Fibroblast of lung (primary cell): Measurements from ENCODE around the gene EFNB3. TPM values are rescaled to one million over a fixed set of nuclear protein-coding genes. Genes with fewer than 3 reads are reported as not detected.

Experiments
- DNase-seq, 2 donors: peaks; one replicate each; pipeline versions ENCODE4 v3.0.0 to v3.0.0-alpha.2; 2010; ENCODE audit warnings: low read depth in 2 of 2
- H2AFZ ChIP-seq: 2 replicates; pipeline ENCODE4 v1.5.1; 2012; ENCODE audit warnings: low read length, control low read depth, inconsistent platforms
- H3K27ac ChIP-seq: 2 replicates; pipeline ENCODE4 v1.5.1; 2011; ENCODE audit warnings: low read length, control low read depth; ENCODE audit not compliant: insufficient read depth
- H3K27me3 ChIP-seq: 2 replicates; pipeline ENCODE4 v1.5.1; 2011; ENCODE audit warnings: mild to moderate bottlenecking, low read length; ENCODE audit not compliant: control insufficient read depth, insufficient read depth
- H3K36me3 ChIP-seq: 2 replicates; pipeline ENCODE4 v1.5.1; 2011; ENCODE audit warnings: low read length; ENCODE audit not compliant: control insufficient read depth, insufficient read depth
- H3K4me1 ChIP-seq: 2 replicates; pipeline ENCODE4 v1.5.1; 2011; ENCODE audit warnings: low read length; ENCODE audit not compliant: control insufficient read depth, insufficient read depth; ENCODE audit errors: extremely low read depth
- H3K4me2 ChIP-seq: 2 replicates; pipeline ENCODE4 v1.5.1; 2011; ENCODE audit warnings: low read length, control low read depth; ENCODE audit not compliant: insufficient read depth; ENCODE audit errors: extremely low read depth
- H3K4me3 ChIP-seq, 4 experiments: fragments of 200-600 bp in 1 of 4; sonication (generic) in 1 of 4; replicated peaks in 1 of 4; 2 replicates each; pipeline ENCODE4 v1.5.1; 2011 to 2016; ENCODE audit warnings: low read length in 4 of 4, low read depth in 3 of 4, mild to moderate bottlenecking in 3 of 4, control low read depth in 2 of 4, inconsistent platforms in 1 of 4, mixed read lengths in 1 of 4; ENCODE audit not compliant: insufficient read depth in 1 of 4; ENCODE audit errors: control extremely low read depth in 1 of 4
- H3K79me2 ChIP-seq: 2 replicates; pipeline ENCODE4 v1.5.1; 2012; ENCODE audit warnings: mild to moderate bottlenecking, low read length, inconsistent platforms; ENCODE audit not compliant: control insufficient read depth, insufficient read depth
- H3K9ac ChIP-seq: 2 replicates; pipeline ENCODE4 v1.5.1; 2011; ENCODE audit warnings: mild to moderate bottlenecking, low read length, control low read depth; ENCODE audit not compliant: insufficient read depth
- H3K9me3 ChIP-seq: 2 replicates; pipeline ENCODE4 v1.5.1; 2012; ENCODE audit warnings: low read depth, low read length; ENCODE audit not compliant: control insufficient read depth, insufficient read depth
- H4K20me1 ChIP-seq: 2 replicates; pipeline ENCODE4 v1.5.1; 2011; ENCODE audit warnings: low read length; ENCODE audit not compliant: control insufficient read depth, insufficient read depth; ENCODE audit errors: extremely low read depth
- EZH2 ChIP-seq: IDR thresholded peaks from 2 replicates; pipeline ENCODE4 v1.5.1; 2012; ENCODE audit warnings: low read length, control low read depth, mild to moderate bottlenecking; ENCODE audit errors: missing control alignments
- polyA plus RNA-seq, 2 donors: library from polyadenylated mRNA; depleted of rRNA in 1 of 2; stranded (reverse) in 1 of 2; unstranded in 1 of 2; fragments of >200 nt; gene quantifications; 2 replicates each; pipeline ENCODE4 v1.2.1, GENCODE V29; 2011 to 2012; ENCODE audit warnings: missing spikeins in 1 of 2
- total RNA-seq: library from RNA; depleted of rRNA; stranded (reverse); fragments of >200 nt; gene quantifications from 2 replicates; pipeline ENCODE4 v1.2.1, GENCODE V29; 2014
- TF ChIP-seq, protein P1 (sequence below), 2 donors: IDR thresholded peaks in 1 of 2; conservative IDR thresholded peaks in 1 of 2; 1 replicate in 1 of 2; 2 replicates in 1 of 2; pipeline ENCODE4 v1.5.1; 2011 to 2012; ENCODE audit warnings: low read length in 2 of 2, control low read depth in 1 of 2, inconsistent platforms in 1 of 2, low read depth in 1 of 2, mild to moderate bottlenecking in 1 of 2

EFNB3 gene
- total and polyA plus RNA-seq, 2 donors (not counting 1 experiment from before 2014, with no cell fraction given), result 0.33 to 3.7 TPM

DNA sequence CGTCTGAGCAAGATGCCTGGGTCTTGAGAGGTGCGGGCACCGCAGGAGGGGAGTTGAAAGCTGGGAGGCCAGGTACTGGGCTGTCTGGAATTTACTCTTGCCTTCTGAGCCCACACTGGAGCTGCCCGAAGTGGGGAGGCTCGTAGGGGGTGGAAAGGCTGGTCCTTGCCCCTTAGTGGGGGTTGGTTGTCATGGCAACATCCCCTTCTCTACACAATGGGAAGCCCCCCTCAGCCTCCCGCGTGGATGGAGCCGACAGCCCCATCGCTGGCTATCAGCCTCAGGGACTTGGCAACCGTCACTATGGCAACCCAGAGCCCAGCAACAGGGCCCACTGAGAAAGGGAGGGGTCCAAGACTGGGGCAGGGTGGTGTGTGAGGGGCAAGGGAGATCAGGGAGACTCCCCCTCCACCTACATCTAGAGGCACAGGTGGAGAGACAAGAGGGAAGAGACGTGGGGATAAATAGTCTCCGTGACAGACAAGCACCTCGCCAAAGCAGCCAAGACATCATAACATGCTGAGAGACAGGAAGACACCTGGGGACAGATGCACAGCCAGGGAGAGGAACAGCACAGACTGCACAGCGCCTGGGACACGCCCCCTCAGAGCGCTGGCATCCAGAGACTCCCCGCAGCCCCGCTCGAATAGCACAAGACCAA is 7.2 kb downstream of the EFNB3 start:
- no peak overlapping the region for H3K9ac ChIP-seq
- H3K27ac ChIP-seq, result no peak overlapping the region
- H3K4me1 ChIP-seq, result peaks cover 4% of the 10 kb centered on the region
- no peak overlapping the region for H3K4me3 ChIP-seq
- H3K79me2 ChIP-seq, result no peaks in the 10 kb centered on the region
- DNase-seq, result no peak
- no peaks in the 10 kb centered on the region for H3K9me3 ChIP-seq
- TF ChIP-seq, protein P1, sequence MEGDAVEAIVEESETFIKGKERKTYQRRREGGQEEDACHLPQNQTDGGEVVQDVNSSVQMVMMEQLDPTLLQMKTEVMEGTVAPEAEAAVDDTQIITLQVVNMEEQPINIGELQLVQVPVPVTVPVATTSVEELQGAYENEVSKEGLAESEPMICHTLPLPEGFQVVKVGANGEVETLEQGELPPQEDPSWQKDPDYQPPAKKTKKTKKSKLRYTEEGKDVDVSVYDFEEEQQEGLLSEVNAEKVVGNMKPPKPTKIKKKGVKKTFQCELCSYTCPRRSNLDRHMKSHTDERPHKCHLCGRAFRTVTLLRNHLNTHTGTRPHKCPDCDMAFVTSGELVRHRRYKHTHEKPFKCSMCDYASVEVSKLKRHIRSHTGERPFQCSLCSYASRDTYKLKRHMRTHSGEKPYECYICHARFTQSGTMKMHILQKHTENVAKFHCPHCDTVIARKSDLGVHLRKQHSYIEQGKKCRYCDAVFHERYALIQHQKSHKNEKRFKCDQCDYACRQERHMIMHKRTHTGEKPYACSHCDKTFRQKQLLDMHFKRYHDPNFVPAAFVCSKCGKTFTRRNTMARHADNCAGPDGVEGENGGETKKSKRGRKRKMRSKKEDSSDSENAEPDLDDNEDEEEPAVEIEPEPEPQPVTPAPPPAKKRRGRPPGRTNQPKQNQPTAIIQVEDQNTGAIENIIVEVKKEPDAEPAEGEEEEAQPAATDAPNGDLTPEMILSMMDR (conservative IDR thresholded peaks at IDR 0.05 in 1 of 2, IDR thresholded peaks at IDR 0.05 in 1 of 2; ENCODE audit: low read depth in 1 of 2, low read length in 2 of 2), result no peak
- peak; percentile 57 for TF ChIP-seq EZH2
- no peaks in the 10 kb centered on the region for H4K20me1 ChIP-seq
- H2AFZ ChIP-seq, result no peak overlapping the region
- H3K36me3 ChIP-seq, result no peaks in the 10 kb centered on the region
- H3K4me2 ChIP-seq, result no peak overlapping the region
- H3K27me3 ChIP-seq, result peaks cover 26% of the 10 kb centered on the region

DNA sequence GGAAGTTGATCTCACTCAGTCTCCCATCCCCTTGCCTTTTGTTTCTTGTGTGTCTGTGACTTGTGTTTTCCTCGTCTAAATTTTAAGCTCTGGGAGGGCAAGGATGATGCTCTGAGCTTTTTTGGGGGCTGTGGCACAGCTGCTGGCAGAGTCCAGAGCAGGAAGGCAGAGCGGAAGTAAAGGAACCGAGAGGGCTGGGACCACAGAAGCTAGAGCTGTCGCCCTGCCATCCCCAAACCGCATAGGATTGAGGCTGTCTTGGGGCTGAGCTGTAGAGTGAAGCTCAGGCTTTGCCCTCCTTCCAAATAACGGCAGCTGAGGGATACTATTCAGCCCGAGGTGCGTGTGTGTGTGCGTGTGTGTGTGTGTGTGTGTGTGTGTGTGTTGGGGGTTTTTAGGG is 8.8 kb downstream of the EFNB3 start:
- Histone ChIP-seq H3K79me2 (no peaks in the 10 kb centered on the region), H3K9ac (no peak overlapping the region), H3K9me3 (no peaks in the 10 kb centered on the region), H3K36me3 (no peaks in the 10 kb centered on the region), H3K4me2 (no peak overlapping the region), H4K20me1 (no peaks in the 10 kb centered on the region), H3K4me1 (peaks cover 4% of the 10 kb centered on the region), H3K27me3 (peaks cover 35% of the 10 kb centered on the region), H3K27ac (no peak overlapping the region), H2AFZ (no peak overlapping the region), H3K4me3 (no peak overlapping the region)
- no peak for DNase-seq
- TF ChIP-seq, protein P1 (conservative IDR thresholded peaks at IDR 0.05 in 1 of 2, IDR thresholded peaks at IDR 0.05 in 1 of 2; ENCODE audit: low read depth in 1 of 2, low read length in 2 of 2), result no peak
- TF ChIP-seq EZH2, result no peak

DNA sequence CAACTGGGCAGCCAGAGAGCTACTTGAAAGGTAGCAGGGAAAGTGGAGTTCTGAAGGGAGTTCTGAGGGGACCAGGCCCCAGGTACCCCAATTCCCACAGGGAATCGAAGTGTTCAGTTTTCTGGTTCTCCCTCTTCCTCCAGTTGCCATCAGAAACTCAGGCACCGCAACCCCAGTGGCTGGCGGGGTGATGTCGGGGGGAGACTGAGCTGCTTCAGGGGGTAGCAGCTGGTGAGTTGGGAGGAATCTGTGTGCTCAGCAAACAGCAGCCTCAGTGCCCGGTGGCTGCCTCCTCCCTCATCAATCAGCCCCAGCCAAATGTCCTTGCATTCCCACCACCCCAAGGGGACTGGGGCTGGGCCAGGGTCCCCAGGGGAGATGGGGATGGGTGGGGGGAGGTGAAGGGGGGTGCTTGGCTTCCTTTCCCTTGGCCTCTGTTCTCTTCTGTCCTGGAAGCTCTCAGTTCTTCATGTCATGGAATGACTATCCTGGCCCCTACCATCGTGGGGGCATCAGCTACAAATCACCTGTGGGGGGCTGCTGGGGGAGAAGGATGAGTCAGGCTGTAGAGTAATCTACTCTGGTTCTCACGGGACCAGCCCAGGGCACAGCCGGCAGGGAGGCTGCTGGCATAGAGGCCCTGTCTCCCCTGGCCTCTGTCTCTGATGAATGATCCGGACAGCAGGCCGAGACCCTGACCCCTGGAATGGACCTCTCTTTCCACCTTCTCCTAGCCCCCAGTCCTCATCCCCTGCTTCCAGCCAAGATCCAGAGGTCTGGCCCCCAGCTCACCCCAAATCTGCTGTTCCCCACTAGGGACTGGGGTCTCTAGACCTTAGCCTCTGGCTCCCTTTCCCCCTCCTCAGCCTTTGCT is 10.0 kb downstream of the EFNB3 start:
- Histone ChIP-seq H3K9me3 (no peaks in the 10 kb centered on the region), H2AFZ (no peak overlapping the region), H3K36me3 (no peaks in the 10 kb centered on the region), H3K27me3 (peaks cover 43% of the 10 kb centered on the region), H4K20me1 (no peaks in the 10 kb centered on the region), H3K4me3 (no peak overlapping the region), H3K27ac (no peak overlapping the region), H3K4me1 (peaks cover 4% of the 10 kb centered on the region), H3K4me2 (no peak overlapping the region), H3K9ac (no peak overlapping the region), H3K79me2 (no peaks in the 10 kb centered on the region)
- no peak for DNase-seq
- no peak for TF ChIP-seq EZH2
- TF ChIP-seq, protein P1 (conservative IDR thresholded peaks at IDR 0.05 in 1 of 2, IDR thresholded peaks at IDR 0.05 in 1 of 2; ENCODE audit: low read depth in 1 of 2, low read length in 2 of 2), result no peak
